Cardiac muscle cell (in vitro differentiated cells and primary cell): ENCODE results near the gene UMAD1. TPM values are rescaled to one million over a fixed set of nuclear protein-coding genes. Genes with fewer than 3 reads are reported as not detected.

Experiments used
- DNase-seq, 2 donors: peaks; one replicate each; pipeline versions ENCODE4 v3.0.0 to v3.0.0-alpha.2; 2010 to 2017; ENCODE audit warnings: low read depth in 1 of 2, low spot score in 1 of 2
- H3K27ac ChIP-seq: fragments of 200-600 bp; sonication (generic); 2 replicates; pipeline ENCODE4 v1.5.1; 2016
- H3K27me3 ChIP-seq: fragments of 200-600 bp; sonication (generic); 2 replicates; pipeline ENCODE4 v1.6.0; 2016; ENCODE audit warnings: control low read depth
- H3K36me3 ChIP-seq: fragments of 200-600 bp; sonication (generic); 2 replicates; pipeline ENCODE4 v1.5.1; 2016; ENCODE audit warnings: control low read depth
- H3K4me1 ChIP-seq: fragments of 200-600 bp; sonication (generic); 2 replicates; pipeline ENCODE4 v1.8.1; 2017; ENCODE audit warnings: low read depth, mild to moderate bottlenecking, mixed run types
- H3K4me3 ChIP-seq: fragments of 200-600 bp; sonication (generic); 2 replicates; pipeline ENCODE4 v1.5.1; 2016; ENCODE audit warnings: mild to moderate bottlenecking
- H3K9me3 ChIP-seq: fragments of 200-600 bp; sonication (generic); 2 replicates; pipeline ENCODE4 v1.5.1; 2017; ENCODE audit warnings: low read depth, mild to moderate bottlenecking, control low read depth
- polyA plus RNA-seq: library from polyadenylated mRNA; unstranded; fragments of >200 nt; fragmentation: Nextera tagmentation; extraction: Ambion mirVana; gene quantifications from 2 replicates; pipeline ENCODE4 v1.2.1, GENCODE V29; 2016
- total RNA-seq: library from RNA; depleted of rRNA; stranded (reverse); fragments of >200 nt; gene quantifications from 2 replicates; pipeline ENCODE4 v1.2.3, GENCODE V29; 2016
- TF ChIP-seq, protein P1 (sequence below): IDR thresholded peaks from 2 replicates; pipeline ENCODE4 v1.5.1; 2012; ENCODE audit warnings: low read depth, mild to moderate bottlenecking, low read length

The UMAD1 gene
- total and polyA plus RNA-seq, 2 experiments from 2014 or later, result 8.2 to 12.9 TPM

DNA sequence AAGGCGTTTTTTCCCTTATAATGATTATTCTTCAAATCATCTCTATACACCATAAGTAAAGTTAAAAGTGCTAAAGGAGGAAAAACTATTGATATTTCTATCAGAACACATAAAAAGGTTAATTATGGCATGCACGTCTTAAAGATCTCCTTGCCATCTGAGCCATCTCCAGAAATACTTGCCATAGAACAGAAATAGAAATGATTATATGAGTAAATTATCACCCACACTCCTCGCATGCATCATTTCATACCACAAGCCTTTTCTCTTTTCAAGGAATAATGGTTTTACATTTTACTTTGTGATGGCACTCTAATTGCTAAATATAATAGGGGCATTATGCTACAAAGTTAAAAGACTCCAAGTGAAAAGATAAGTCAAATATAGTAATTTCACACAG lies 272.4 kb downstream of the UMAD1 start:
- Histone ChIP-seq H3K4me3 (no peak overlapping the region), H3K9me3 (no peaks in the 10 kb centered on the region), H3K4me1 (no peaks in the 10 kb centered on the region), H3K36me3 (no peaks in the 10 kb centered on the region), H3K27ac (no peak overlapping the region), H3K27me3 (peaks cover 2% of the 10 kb centered on the region)
- TF ChIP-seq, protein P1, sequence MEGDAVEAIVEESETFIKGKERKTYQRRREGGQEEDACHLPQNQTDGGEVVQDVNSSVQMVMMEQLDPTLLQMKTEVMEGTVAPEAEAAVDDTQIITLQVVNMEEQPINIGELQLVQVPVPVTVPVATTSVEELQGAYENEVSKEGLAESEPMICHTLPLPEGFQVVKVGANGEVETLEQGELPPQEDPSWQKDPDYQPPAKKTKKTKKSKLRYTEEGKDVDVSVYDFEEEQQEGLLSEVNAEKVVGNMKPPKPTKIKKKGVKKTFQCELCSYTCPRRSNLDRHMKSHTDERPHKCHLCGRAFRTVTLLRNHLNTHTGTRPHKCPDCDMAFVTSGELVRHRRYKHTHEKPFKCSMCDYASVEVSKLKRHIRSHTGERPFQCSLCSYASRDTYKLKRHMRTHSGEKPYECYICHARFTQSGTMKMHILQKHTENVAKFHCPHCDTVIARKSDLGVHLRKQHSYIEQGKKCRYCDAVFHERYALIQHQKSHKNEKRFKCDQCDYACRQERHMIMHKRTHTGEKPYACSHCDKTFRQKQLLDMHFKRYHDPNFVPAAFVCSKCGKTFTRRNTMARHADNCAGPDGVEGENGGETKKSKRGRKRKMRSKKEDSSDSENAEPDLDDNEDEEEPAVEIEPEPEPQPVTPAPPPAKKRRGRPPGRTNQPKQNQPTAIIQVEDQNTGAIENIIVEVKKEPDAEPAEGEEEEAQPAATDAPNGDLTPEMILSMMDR, result no peak
- no peak for DNase-seq

DNA sequence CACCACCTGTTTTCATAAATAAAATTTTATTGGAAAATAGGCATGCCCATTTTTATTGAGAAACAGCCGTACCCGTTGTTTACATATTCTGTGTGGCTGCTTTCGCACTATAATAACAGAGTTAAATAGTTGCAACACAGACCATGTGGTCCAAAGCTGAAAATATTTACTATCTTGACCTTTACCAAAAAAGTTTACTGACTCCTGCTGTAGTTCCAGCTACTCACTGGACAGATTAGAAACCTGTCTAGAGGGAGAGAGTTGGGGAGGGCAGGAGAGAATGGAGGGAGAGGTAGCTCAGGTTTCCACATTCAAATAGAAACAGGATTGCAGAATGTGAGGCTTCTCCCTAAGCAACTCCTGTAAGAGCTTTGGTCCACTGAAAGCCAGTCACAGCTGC lies 273.0 kb downstream of the UMAD1 start:
- Histone ChIP-seq H3K4me1 (no peaks in the 10 kb centered on the region), H3K9me3 (no peaks in the 10 kb centered on the region), H3K27ac (no peak overlapping the region), H3K4me3 (no peak overlapping the region), H3K27me3 (peaks cover 2% of the 10 kb centered on the region), H3K36me3 (no peaks in the 10 kb centered on the region)
- TF ChIP-seq, protein P1, result no peak
- peak in 1 of 2 donors; percentile 25 for DNase-seq

DNA sequence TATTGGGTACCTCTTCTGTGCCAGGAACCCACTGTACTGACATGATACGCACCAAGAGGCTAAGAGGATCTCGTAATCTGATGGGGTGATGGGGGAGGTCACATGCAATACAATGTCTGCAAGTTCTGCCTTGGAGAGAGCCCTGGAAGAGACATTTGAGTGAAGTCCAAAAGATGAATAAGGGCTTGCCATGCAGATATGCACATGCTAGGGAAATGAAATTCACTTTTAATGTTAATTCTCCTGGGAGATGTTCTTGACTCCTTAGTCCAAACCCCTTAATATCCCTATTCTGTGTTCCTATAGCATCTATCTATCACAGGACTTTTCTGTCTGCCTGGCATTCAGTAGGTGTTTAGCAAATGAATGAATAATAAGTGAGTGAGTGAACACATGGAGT lies 274.0 kb downstream of the UMAD1 start:
- DNase-seq, result no peak
- Histone ChIP-seq H3K4me1 (no peaks in the 10 kb centered on the region), H3K36me3 (no peaks in the 10 kb centered on the region), H3K4me3 (no peak overlapping the region), H3K27ac (no peak overlapping the region), H3K27me3 (peaks cover 2% of the 10 kb centered on the region), H3K9me3 (no peaks in the 10 kb centered on the region)
- TF ChIP-seq, protein P1, result no peak

DNA sequence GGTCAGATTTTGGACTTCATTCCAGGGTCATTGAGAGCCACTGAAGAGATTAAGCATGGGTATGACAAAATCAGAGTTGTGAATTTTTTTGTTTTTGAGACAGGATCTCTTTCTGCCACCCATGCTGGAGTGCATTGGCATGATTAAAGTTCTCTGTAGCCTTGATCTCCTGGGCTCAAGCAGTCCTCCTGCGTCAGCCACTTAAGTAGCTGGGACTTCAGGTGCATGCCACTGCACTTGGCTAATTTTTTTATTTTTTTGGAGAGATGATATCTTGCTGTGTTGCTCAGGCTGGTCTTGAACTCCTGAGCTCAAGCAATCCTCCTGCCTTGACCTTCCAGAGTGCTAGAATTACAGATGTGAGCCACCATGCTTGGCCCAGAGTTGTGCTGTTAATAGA lies 275.5 kb downstream of the UMAD1 start:
- H3K4me1 ChIP-seq, result no peaks in the 10 kb centered on the region
- TF ChIP-seq, protein P1, result no peak
- H3K4me3 ChIP-seq, result no peak overlapping the region
- no peak overlapping the region for H3K27ac ChIP-seq
- no peaks in the 10 kb centered on the region for H3K9me3 ChIP-seq
- H3K36me3 ChIP-seq, result no peaks in the 10 kb centered on the region
- no peak for DNase-seq
- peaks cover 2% of the 10 kb centered on the region for H3K27me3 ChIP-seq

DNA sequence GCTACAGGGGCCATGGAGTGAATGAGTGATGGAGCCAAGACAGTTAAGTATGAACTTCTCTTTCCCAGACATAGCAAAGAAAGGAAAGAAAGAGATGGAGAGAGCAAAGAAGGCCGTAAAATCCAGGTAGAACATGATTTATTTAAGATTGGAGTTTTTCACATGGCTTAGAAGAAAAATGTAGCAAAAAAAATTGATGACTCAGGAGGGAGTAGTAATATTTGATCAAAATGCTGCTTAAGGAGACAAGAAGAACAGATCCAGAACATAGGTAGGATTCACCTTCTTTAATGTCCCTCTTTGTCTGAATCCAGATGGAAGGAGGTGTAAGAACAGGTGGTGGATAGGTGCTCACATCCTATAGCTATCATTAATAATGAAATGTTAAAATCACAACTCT lies 277.0 kb downstream of the UMAD1 start:
- Histone ChIP-seq H3K9me3 (no peaks in the 10 kb centered on the region), H3K4me3 (no peak overlapping the region), H3K27ac (no peak overlapping the region), H3K27me3 (no peaks in the 10 kb centered on the region), H3K4me1 (no peaks in the 10 kb centered on the region), H3K36me3 (no peaks in the 10 kb centered on the region)
- no peak for DNase-seq
- TF ChIP-seq, protein P1, result no peak

DNA sequence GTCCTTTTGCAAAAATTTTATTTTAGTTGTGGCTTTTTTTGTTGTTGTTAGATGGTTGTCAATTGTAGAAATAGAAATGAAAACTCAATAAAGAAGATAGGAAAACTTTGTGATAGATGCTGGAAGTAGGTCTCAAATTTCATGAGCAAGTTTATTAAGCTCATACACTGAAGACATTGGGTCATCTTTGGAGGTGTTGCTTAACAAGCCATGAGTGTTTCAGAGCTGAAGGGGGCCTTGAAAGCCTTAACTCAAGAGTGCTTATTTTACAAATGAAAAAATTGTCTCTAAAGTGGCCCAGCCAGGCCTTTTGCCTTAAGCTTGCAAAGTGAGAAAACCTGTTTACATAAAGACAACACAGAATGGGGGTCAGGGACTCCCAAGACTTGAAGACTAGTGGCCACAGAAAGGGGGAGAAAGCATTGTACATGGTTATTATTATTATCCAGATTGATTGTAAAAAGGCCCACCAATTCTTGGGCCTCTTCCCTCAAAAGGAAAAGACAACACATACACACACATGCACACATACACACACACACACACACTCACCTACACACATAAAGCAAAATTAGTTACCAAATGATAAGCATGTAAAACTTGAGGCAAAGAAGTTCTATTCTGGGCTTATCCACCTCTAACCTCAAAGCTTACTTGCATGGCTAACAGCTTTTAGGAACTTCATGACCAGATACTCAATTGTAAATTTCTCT lies 278.3 kb downstream of the UMAD1 start:
- no peaks in the 10 kb centered on the region for H3K9me3 ChIP-seq
- H3K27ac ChIP-seq, result no peak overlapping the region
- DNase-seq, result no peak
- no peak overlapping the region for H3K4me3 ChIP-seq
- H3K36me3 ChIP-seq, result no peaks in the 10 kb centered on the region
- H3K4me1 ChIP-seq, result no peaks in the 10 kb centered on the region
- H3K27me3 ChIP-seq, result no peaks in the 10 kb centered on the region
- TF ChIP-seq, protein P1, result no peak
